Immature natural killer cell (primary cell): Measurements from ENCODE around the gene DNAH1. TPM values are rescaled to one million over a fixed set of nuclear protein-coding genes. Genes with fewer than 3 reads are reported as not detected.

Experiments used
- DNase-seq, 3 donors: peaks; one replicate each; pipeline ENCODE4 v3.0.0; 2022; ENCODE audit warnings: mixed read lengths in 1 of 3
- H3K27ac Mint-ChIP-seq, 6 donors: one replicate each; pipeline ENCODE4 v1.8.0; 2020; ENCODE audit warnings: mixed read lengths in 6 of 6, mild to moderate bottlenecking in 5 of 6, inconsistent platforms in 4 of 6, moderate library complexity in 3 of 6
- H3K27me3 Mint-ChIP-seq, 3 donors: one replicate each; pipeline ENCODE4 v1.8.0; 2020 to 2021; ENCODE audit warnings: low read depth in 3 of 3, mild to moderate bottlenecking in 3 of 3, mixed read lengths in 3 of 3, moderate library complexity in 3 of 3, inconsistent platforms in 1 of 3
- H3K36me3 Mint-ChIP-seq, 3 donors: one replicate each; pipeline ENCODE4 v1.8.0; 2020; ENCODE audit warnings: mixed read lengths in 3 of 3, inconsistent platforms in 2 of 3, mild to moderate bottlenecking in 2 of 3
- H3K4me1 Mint-ChIP-seq, 2 donors: one replicate each; pipeline ENCODE4 v1.8.0; 2020; ENCODE audit warnings: inconsistent platforms in 2 of 2, mild to moderate bottlenecking in 2 of 2, mixed read lengths in 2 of 2, moderate library complexity in 1 of 2
- H3K4me3 Mint-ChIP-seq, 5 donors: one replicate each; pipeline ENCODE4 v1.8.0; 2020; ENCODE audit warnings: mild to moderate bottlenecking in 5 of 5, mixed read lengths in 5 of 5, inconsistent platforms in 3 of 5, moderate library complexity in 3 of 5
- H3K9me3 Mint-ChIP-seq, 6 donors: one replicate each; pipeline ENCODE4 v1.8.0; 2020; ENCODE audit warnings: mild to moderate bottlenecking in 6 of 6, mixed read lengths in 6 of 6, inconsistent platforms in 4 of 6, moderate library complexity in 3 of 6
- polyA plus RNA-seq, 3 donors: library from polyadenylated mRNA; unstranded; fragments of 300-500 nt; fragmentation: Illumina TruSeq; gene quantifications; one replicate each; pipeline ENCODE4 v1.2.3, GENCODE V29; 2021

The DNAH1 gene
- polyA plus RNA-seq, 3 donors from 2014 or later: 0.31 to 1.8 (median 0.73) TPM

DNA sequence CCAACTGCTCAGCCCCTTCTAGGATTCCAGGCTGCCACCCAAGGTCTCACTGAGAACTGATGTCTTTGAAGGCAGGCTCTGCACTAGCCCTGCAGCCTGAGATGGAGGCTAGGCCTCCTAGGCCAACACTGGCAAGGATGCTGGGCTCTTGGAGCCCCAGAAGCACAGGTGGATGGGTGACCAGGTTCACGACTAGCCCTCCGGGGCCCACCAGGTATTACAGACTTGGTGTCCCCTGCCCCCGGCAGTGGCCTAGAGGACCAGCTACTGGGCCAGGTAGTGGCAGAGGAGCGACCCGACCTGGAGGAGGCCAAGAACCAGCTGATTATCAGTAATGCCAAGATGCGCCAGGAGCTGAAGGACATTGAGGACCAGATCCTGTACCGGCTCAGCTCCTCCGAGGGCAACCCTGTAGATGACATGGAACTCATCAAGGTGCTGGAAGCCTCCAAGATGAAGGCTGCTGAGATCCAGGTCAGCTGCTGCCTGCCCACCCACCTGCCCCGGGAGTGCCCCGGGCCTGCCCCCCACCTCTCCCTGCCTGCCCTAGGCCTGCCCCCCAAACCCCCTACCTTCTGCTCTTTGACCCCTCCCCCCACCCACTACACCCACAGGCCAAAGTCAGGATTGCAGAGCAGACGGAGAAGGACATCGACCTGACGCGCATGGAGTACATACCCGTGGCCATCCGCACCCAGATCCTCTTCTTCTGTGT is 76.3 kb downstream of the DNAH1 start:
- Mint-ChIP-seq H3K36me3 (peaks cover 11 to 21% (median 15%) of the 10 kb centered on the region in 3 donors), H3K27me3 (peaks cover 0 to 5% (median 4%) of the 10 kb centered on the region in 3 donors), H3K27ac (no peak overlapping the region), H3K4me1 (no peaks in the 10 kb centered on the region), H3K9me3 (no peaks in the 10 kb centered on the region), H3K4me3 (no peak overlapping the region)
- no peak for DNase-seq

DNA sequence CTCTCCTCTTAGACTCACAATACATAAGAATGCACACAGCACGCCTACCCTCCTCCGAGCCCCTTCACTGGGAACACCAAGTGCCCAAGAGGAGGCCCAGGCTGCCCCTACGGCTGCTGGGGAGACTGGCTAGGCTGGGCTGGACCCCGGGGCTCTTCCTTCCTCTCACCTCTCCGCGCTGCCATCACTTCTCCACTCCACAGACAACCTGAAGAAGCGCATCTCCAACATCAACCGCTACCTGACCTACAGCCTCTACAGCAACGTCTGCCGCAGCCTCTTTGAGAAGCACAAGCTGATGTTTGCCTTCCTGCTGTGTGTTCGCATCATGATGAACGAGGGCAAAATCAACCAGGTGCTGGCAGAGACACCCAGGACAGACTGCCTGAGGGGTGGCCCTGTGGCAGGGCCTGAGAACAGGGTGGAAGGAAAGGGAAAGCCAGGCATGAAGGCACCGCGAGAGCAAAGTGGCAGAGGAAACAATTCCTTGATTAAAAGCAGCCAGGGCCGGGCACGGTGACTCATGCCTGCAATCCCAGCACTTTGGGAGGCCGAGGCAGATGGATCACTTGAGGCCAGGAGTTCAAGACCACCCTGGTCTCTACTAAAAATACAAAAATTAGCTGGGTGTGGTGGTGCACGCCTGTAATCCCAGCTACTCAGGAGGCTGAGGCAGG is 77.2 kb downstream of the DNAH1 start:
- no peak overlapping the region for H3K27ac Mint-ChIP-seq
- no peak overlapping the region for H3K4me3 Mint-ChIP-seq
- no peaks in the 10 kb centered on the region for H3K9me3 Mint-ChIP-seq
- DNase-seq: no peak
- no peaks in the 10 kb centered on the region for H3K4me1 Mint-ChIP-seq
- H3K36me3 Mint-ChIP-seq: peaks cover 11 to 21% (median 15%) of the 10 kb centered on the region in 3 donors
- peaks cover 0 to 6% (median 4%) of the 10 kb centered on the region in 3 donors for H3K27me3 Mint-ChIP-seq

DNA sequence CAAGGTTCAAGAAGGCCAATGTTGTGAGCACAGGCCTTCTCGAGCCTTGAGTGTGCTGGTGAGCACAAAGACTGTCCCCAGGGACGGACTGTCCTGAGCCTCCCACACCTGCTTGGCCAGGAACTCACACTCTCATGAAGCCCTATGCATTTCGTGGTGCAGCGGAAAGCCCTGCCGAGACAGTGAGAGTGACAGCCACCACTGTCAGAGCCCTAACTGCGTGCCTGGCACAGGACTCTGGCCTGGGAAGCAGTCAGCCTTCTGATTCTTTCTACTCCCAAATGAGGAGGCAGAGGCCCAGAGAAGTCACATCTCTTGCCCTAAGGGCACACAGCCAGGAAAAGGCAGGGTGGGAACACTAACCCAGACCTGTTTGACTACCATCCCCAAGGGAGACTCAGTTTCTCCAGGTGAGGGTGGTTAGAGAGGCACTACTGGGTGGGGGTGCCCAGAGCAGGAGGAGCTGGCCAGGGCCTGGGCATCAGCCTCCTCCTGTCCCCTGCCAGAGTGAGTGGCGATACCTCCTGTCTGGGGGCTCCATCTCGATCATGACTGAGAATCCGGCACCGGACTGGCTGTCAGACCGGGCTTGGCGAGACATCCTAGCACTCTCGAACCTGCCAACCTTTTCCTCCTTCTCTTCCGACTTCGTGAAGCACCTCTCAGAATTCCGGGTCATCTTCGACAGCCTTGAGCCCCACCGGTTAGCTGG is 78.0 kb downstream of the DNAH1 start:
- Mint-ChIP-seq H3K4me1 (no peaks in the 10 kb centered on the region), H3K4me3 (no peak overlapping the region), H3K9me3 (no peaks in the 10 kb centered on the region), H3K27me3 (peaks cover 0 to 10% (median 6%) of the 10 kb centered on the region in 3 donors), H3K27ac (no peak overlapping the region), H3K36me3 (peaks cover 11 to 21% (median 15%) of the 10 kb centered on the region in 3 donors)
- DNase-seq: no peak

DNA sequence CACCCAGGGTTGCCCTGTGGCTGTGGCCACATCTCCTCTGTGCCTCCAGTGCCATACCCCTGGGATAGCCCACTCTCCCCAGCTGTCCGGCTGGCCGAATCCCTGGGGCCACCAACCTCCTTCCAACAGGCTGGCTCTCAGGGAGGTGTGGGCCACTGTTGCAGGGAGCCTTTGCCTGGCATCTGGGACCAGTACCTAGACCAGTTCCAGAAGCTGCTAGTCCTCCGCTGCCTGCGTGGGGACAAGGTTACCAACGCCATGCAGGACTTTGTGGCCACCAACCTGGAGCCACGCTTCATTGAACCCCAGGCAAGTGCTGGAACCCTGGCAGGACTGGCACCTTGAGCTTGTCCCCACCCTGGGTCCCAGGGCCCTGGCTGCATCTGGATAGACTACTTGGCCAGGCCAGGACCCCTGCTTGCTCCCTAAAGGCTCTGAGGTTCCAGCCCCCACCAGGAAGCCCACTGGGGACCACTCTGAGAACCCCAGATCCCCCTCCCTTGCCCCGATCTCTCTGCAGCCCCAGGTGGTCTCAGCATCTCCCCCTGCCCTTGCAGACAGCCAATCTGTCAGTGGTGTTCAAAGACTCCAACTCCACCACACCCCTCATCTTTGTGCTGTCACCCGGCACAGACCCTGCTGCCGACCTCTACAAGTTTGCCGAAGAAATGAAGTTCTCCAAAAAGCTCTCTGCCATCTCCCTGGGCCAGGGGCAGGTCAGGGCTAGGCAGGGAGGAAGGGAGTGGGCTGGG is 78.8 kb downstream of the DNAH1 start:
- Mint-ChIP-seq H3K27me3 (peaks cover 0 to 13% (median 6%) of the 10 kb centered on the region in 3 donors), H3K36me3 (peaks cover 11 to 21% (median 15%) of the 10 kb centered on the region in 3 donors), H3K4me1 (no peaks in the 10 kb centered on the region), H3K9me3 (no peaks in the 10 kb centered on the region), H3K4me3 (no peak overlapping the region), H3K27ac (no peak overlapping the region)
- no peak for DNase-seq

DNA sequence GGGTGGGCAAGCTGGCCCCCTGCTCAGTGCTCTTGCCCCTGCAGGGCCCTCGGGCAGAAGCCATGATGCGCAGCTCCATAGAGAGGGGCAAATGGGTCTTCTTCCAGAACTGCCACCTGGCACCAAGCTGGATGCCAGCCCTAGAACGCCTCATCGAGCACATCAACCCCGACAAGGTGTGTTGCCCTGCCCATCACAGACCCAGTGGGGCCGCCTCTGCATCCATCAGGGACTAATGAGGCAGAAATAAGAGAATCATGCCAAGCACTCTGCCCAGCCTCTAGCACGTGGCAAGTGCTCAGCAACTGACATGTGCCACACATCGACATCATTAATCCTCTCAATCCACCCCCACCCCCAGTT is 79.4 kb downstream of the DNAH1 start:
- DNase-seq: no peak
- Mint-ChIP-seq H3K9me3 (no peaks in the 10 kb centered on the region), H3K4me1 (peaks cover 2 to 4% of the 10 kb centered on the region in 2 donors), H3K27me3 (peaks cover 0 to 13% (median 6%) of the 10 kb centered on the region in 3 donors), H3K36me3 (peaks cover 11 to 16% (median 11%) of the 10 kb centered on the region in 3 donors), H3K27ac (no peak overlapping the region), H3K4me3 (no peak overlapping the region)

DNA sequence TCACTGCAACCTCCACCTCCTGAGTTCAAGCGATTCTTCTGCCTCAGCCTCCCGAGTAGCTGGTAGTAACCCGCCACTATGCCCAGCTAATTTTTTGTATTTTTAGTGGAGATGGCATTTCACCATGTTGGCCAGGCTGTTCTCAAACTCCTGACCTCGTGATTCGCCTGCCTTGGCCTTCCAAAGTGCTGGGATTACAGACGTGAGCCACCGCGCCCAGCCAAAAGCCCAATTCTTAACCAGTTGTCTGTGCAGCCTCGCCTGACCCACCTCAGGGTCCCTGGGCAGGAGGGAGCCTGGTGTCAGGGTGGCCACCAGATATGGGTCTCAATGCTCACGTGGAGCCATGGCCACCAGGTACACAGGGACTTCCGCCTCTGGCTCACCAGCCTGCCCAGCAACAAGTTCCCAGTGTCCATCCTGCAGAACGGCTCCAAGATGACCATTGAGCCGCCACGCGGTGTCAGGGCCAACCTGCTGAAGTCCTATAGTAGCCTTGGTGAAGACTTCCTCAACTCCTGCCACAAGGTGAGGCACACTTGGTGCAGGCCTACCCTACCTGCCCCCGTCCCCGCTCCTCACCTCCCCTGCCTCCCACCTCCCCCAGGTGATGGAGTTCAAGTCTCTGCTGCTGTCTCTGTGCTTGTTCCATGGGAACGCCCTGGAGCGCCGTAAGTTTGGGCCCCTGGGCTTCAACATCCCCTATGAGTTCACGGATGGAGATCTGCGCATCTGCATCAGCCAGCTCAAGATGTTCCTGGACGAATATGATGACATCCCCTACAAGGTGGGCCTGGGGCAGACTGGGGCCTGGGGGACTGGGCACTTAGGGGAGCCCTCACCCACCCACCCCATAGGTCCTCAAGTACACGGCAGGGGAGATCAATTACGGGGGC is 80.1 kb downstream of the DNAH1 start:
- Mint-ChIP-seq H3K27ac (no peak overlapping the region), H3K4me3 (no peak overlapping the region), H3K27me3 (peaks cover 0 to 13% (median 6%) of the 10 kb centered on the region in 3 donors), H3K36me3 (peaks cover 11 to 16% (median 11%) of the 10 kb centered on the region in 3 donors), H3K4me1 (peaks cover 3 to 6% of the 10 kb centered on the region in 2 donors), H3K9me3 (no peaks in the 10 kb centered on the region)
- no peak for DNase-seq

DNA sequence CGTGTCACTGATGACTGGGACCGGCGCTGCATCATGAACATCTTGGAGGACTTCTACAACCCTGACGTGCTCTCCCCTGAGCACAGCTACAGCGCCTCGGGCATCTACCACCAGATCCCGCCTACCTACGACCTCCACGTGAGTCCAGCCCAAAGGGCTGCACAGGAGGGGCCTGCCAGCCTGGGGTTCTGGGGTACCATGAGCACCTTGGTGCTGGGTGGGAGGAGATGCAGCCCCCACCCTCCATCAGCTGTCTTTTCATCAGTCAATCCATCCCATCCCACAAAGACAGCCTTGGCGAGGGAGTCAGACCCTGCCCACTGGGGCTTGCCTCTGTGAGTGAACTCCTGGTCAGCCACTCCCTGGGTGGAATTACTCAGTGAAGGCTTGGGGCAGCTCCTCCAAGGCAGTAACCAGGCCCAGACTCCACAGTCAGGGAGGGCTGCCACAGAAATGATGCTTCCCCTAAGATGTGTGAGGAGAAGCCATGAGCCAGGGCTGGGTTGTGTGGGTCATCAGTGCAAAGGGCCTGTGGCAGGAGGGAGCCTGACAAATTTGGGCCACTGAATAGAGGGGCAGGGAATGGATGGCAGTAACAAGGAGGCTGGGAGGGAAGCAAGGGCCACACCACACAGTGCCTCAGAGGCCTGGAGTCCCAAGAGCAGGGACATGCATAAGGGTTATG is 80.9 kb downstream of the DNAH1 start:
- H3K27me3 Mint-ChIP-seq: peaks cover 0 to 8% (median 2%) of the 10 kb centered on the region in 3 donors
- peaks cover 4 to 6% of the 10 kb centered on the region in 2 donors for H3K4me1 Mint-ChIP-seq
- no peak overlapping the region for H3K27ac Mint-ChIP-seq
- no peaks in the 10 kb centered on the region for H3K9me3 Mint-ChIP-seq
- H3K36me3 Mint-ChIP-seq: peaks cover 6 to 12% (median 7%) of the 10 kb centered on the region in 3 donors
- no peak overlapping the region for H3K4me3 Mint-ChIP-seq
- no peak for DNase-seq

DNA sequence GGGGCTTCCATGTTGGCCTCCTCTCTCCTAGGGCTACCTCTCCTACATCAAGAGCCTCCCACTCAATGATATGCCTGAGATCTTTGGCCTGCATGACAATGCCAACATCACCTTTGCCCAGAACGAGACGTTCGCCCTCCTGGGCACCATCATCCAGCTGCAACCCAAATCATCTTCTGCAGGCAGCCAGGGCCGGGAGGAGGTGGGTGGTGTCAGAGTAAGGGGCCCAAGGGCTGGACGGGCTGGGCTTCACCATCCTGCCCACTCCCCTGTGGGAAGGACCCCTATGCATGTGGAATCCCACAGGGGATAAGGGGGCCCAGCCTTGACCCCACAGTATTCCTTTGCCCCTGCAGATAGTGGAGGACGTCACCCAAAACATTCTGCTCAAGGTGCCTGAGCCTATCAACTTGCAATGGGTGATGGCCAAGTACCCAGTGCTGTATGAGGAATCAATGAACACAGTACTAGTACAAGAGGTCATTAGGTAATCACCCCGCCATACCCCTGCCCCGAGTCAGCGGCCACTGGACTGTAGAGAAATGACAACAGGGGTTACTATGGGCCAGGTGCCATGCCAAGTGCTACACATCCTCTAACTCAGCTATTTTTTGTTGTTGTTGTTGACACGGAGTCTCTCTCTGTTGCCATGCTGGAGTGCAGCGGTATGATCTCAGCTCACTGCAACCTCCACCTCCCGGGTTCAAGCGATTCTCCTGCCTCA is 81.7 kb downstream of the DNAH1 start:
- no peak for DNase-seq
- H3K27ac Mint-ChIP-seq: no peak overlapping the region
- peaks cover 0 to 8% (median 2%) of the 10 kb centered on the region in 3 donors for H3K27me3 Mint-ChIP-seq
- H3K4me3 Mint-ChIP-seq: no peak overlapping the region
- peaks cover 4 to 6% of the 10 kb centered on the region in 2 donors for H3K4me1 Mint-ChIP-seq
- H3K9me3 Mint-ChIP-seq: no peaks in the 10 kb centered on the region
- peaks cover 5 to 11% (median 6%) of the 10 kb centered on the region in 3 donors for H3K36me3 Mint-ChIP-seq

DNA sequence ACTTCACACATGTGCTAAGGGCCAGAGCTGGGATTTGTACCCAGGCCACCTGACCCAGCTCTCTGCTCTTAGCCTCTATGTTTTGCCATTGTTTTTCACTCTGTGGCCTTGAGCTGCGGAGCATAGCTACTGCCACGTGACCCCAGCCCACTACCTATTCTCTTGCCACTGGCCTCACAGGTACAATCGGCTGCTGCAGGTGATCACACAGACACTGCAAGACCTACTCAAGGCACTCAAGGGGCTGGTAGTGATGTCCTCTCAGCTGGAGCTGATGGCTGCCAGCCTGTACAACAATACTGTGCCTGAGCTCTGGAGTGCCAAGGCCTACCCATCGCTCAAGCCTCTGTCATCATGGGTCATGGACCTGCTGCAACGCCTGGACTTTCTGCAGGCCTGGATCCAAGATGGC is 82.6 kb downstream of the DNAH1 start:
- Mint-ChIP-seq H3K9me3 (no peaks in the 10 kb centered on the region), H3K36me3 (peaks cover 0 to 6% (median 0%) of the 10 kb centered on the region in 3 donors), H3K27ac (no peak overlapping the region), H3K4me3 (no peak overlapping the region), H3K4me1 (peaks cover 4 to 6% of the 10 kb centered on the region in 2 donors), H3K27me3 (peaks cover 0 to 8% (median 2%) of the 10 kb centered on the region in 3 donors)
- no peak for DNase-seq

DNA sequence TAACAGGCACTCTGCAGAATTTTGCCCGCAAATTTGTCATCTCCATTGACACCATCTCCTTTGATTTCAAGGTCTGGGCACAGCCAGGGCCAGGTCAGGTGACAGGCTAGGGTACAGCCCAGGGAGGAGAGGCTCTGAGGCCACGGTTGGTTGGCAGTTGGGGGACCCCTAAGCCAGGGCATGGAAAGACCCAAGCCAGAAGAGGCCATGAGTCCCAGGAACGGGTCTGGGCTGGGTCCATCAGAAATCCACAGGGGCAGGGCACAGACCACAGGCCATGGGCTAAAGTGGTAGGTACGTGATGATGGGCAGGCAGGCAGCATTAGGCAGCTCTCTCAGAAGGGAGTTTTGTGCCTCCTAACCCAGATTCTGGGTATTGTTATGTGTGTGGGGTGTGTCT is 83.0 kb downstream of the DNAH1 start:
- H3K36me3 Mint-ChIP-seq: peaks cover 0 to 11% (median 0%) of the 10 kb centered on the region in 3 donors

DNA sequence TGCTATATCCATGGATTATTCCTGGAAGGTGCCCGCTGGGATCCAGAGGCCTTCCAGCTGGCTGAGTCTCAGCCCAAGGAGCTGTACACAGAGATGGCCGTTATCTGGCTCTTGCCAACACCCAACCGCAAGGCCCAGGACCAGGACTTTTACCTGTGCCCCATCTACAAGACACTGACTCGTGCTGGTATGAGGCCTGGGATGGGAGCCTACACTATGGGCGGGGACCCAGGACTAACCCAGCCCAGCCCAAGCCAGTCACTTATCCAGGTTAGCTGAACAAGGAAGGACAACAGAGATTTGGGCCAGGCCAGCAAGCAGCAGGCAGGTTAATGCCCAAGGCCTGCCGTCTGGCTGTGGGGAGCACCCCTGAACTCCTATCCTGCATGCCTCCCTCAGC is 83.5 kb downstream of the DNAH1 start:
- no peak for DNase-seq
- peaks cover 4 to 6% of the 10 kb centered on the region in 2 donors for H3K4me1 Mint-ChIP-seq

More for the DNA sequence above, 83.0 kb downstream of the DNAH1 start:
- Mint-ChIP-seq H3K4me3 (no peak overlapping the region), H3K4me1 (peaks cover 4 to 6% of the 10 kb centered on the region in 2 donors), H3K27ac (peak overlapping the region in 1 of 6 donors; percentile 58), H3K9me3 (no peaks in the 10 kb centered on the region), H3K27me3 (peaks cover 0 to 8% (median 2%) of the 10 kb centered on the region in 3 donors)
- no peak for DNase-seq

More for the DNA sequence above, 83.5 kb downstream of the DNAH1 start:
- H3K9me3 Mint-ChIP-seq: no peaks in the 10 kb centered on the region
- H3K27me3 Mint-ChIP-seq: peaks cover 0 to 8% (median 2%) of the 10 kb centered on the region in 3 donors
- H3K27ac Mint-ChIP-seq: peak overlapping the region in 2 of 6 donors; percentile 40 to 58
- H3K4me3 Mint-ChIP-seq: no peak overlapping the region
- H3K36me3 Mint-ChIP-seq: peaks cover 0 to 11% (median 0%) of the 10 kb centered on the region in 3 donors
